Thyroid gland (tissue), 4 donors: ENCODE data around the gene ZNF740.

Experiments used
- POLR2A ChIP-seq, 2 donors: fragments of 450-650 bp; IDR thresholded peaks; one replicate each; pipeline ENCODE4 v1.6.1; 2017; ENCODE audit warnings: antibody characterized with exemption in 2 of 2, mild to moderate bottlenecking in 2 of 2, moderate library complexity in 1 of 2
- TF ChIP-seq, protein P1 (sequence below), 6 experiments: fragments of 200-600 bp in 3 of 6; fragments of 450-650 bp in 3 of 6; sonication (generic) in 3 of 6; IDR thresholded peaks; one replicate each; pipeline ENCODE4 v1.5.1; 2016 to 2019; ENCODE audit warnings: antibody characterized with exemption in 6 of 6, mild to moderate bottlenecking in 2 of 6, inconsistent platforms in 1 of 6, moderate library complexity in 1 of 6

DNA sequence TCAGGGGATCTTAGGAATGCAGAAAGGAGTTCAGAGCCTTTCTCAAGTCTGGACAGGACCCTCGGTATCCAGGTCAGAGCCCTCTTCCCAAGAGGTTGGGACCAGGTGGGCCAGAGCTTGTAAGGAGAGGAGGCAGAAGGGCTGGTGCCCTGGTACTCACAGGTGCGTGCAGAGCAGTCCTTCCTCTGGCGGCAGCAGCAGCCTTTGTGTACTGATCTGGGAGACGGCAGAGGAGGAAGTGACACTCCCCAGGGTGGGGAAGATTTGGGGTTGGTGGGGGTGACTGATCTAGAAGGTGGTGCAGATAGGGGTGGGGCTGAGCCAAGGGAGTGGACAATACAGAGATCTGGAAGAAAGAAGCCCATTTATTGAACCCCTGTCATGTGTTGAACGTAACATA, 26.5 kb downstream of the ZNF740 start, which contains the start of gene ITGB7:
- TF ChIP-seq, protein P1, sequence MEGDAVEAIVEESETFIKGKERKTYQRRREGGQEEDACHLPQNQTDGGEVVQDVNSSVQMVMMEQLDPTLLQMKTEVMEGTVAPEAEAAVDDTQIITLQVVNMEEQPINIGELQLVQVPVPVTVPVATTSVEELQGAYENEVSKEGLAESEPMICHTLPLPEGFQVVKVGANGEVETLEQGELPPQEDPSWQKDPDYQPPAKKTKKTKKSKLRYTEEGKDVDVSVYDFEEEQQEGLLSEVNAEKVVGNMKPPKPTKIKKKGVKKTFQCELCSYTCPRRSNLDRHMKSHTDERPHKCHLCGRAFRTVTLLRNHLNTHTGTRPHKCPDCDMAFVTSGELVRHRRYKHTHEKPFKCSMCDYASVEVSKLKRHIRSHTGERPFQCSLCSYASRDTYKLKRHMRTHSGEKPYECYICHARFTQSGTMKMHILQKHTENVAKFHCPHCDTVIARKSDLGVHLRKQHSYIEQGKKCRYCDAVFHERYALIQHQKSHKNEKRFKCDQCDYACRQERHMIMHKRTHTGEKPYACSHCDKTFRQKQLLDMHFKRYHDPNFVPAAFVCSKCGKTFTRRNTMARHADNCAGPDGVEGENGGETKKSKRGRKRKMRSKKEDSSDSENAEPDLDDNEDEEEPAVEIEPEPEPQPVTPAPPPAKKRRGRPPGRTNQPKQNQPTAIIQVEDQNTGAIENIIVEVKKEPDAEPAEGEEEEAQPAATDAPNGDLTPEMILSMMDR (IDR thresholded peaks at IDR 0.05) = no peak
- no peak for TF ChIP-seq POLR2A (IDR thresholded peaks at IDR 0.05)
